GM21619 (cell line): Measurements from ENCODE around the gene SERPINE1.
"Not testable (repeated sequence)": the region's sequence is repeated elsewhere in the genome, so short reads cannot be mapped to it uniquely, and the experiment has no call there.

Experiments
- ATAC-seq: cut with Tn5 transposase; IDR thresholded peaks from one replicate; pipeline ENCODE4 v1.9.1; 2021; ENCODE audit not compliant: unreplicated experiment

The SERPINE1 gene

DNA sequence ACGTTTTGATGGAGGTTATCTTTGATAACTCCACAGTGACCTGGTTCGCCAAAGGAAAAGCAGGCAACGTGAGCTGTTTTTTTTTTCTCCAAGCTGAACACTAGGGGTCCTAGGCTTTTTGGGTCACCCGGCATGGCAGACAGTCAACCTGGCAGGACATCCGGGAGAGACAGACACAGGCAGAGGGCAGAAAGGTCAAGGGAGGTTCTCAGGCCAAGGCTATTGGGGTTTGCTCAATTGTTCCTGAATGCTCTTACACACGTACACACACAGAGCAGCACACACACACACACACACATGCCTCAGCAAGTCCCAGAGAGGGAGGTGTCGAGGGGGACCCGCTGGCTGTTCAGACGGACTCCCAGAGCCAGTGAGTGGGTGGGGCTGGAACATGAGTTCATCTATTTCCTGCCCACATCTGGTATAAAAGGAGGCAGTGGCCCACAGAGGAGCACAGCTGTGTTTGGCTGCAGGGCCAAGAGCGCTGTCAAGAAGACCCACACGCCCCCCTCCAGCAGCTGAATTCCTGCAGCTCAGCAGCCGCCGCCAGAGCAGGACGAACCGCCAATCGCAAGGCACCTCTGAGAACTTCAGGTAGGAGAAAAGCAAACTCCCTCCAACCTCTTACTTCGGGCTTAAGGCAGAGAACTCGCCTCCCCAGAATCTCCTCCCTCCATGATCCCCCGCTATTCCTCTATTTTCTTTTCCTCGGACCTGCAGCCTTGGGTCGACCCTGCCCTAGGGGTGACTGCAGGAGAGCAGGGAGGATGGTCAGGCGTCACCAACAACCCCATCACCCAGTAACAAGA, at the start of gene SERPINE1:
Gene SERPINE1, plus strand, starts transcription at position 454 of the 809 bp plus-strand sequence. CDS start 1,290 bp downstream, outside the sequence.
- peak; percentile 45 for ATAC-seq

DNA sequence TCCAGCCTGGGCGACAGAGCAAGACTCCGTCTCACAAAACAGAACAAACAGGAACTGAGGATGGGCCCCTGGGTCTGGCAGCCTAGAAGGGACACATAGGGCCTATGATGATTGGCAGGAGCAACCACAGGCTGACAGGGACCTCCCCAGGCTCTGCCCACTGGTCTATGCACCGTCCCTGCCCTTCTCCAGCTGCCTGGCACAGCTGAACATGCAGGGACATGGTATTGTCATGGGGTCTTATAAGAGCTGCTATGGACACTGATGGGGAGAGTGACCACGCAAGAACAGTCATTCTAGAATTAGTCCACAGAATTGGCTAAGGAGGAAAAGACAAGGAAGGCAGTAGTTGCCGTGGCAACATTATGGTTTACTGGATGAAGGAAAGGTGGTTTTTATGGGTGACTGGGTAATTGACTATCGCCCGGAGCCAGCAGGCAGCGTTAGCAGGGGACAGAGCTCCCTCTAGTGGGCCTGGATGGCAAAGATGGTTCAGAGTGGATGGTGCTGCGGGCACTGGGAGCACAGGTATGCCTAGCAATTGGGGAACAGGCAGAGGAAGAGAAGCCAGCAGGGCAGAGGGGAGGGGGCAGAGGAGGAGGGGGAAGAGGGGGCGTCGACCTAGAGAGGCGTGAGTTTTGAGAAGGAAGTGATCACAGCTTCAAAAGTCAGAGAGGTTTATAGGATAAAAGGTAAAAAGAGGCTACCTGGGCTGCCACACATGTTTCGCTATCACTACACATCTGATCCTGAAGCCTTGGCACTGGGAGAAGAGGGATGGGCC, 49.4 kb upstream of the SERPINE1 start:
- ATAC-seq, result peak; percentile 90

DNA sequence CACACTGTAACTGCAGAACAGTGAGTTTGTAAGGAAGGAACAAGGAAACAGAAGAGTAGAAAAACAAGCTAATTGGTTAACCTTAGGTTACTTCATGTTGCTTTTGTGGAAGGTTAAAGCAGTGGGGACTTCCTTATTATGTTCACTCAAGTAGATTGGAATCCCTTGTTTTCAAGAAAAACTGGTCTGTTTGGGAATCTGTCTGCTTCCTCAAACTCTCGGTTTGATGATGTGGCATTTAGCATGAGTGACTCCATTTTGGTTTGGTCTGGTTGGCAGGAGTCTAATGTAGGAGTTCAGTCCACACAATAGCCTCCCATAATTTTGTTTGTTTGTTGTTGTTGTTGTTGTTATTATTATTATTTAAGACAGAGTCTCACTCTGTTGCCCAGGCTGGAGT, 45.5 kb upstream of the SERPINE1 start:
- no peak for ATAC-seq

DNA sequence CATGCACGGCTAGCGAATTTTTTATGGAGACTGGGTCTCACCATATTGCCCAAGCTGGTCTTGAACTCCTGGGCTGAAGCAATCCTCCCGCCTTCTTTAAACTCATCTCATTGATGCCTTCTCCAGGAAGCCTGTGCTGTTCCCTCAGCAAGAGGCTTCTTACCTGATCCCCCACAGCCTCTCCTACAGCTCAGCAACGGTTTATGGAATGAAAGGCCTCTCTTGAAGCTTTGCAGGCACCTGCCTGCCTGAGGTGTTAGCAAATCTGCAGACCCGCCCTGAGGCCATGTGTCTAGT, 42.1 kb upstream of the SERPINE1 start:
- no peak for ATAC-seq

DNA sequence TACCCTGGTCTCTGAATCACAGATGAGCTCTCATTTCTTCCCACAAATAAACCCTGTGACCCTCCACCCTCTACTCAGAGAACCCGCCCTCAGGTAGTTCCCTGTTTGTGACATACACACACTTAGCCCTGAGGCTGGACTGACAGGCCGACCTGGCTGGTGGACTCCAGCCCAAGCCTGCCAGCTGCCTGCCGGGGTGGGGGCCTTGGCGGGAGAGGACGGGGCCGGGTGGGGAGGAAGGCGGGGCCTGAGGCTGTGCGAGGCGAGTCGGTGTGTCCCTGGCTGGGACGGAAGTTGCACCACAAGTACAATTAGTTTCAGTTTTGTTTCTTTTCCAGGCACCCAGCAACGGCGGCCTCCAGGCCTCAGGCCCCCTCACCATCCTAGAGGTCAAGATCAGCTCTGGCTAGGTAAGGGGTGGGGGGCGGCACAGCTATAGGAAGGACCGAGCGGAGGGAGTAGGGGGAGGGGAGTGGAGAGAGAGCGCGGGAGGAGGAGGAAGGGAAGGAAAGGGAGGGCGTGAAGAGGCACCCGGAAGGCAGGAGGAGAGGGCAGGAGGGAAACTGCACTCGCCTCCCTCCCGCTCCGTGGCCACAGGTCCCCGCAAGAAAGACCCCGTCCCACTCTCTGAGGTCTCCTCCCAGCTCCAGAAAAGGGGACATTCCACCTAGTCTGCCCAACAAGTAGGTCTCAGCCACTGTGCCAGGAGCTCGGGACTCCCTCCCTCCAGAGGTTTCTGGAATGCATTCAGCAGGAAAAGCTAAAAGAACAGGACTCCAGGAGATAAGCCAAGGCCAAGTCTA, 41.5 kb upstream of the SERPINE1 start, which contains the start of gene TRIM56:
Gene TRIM56, plus strand, starts transcription at position 320 of the 803 bp plus-strand sequence. CDS start 1,832 bp downstream, outside the sequence.
- ATAC-seq, result peak; percentile 83

DNA sequence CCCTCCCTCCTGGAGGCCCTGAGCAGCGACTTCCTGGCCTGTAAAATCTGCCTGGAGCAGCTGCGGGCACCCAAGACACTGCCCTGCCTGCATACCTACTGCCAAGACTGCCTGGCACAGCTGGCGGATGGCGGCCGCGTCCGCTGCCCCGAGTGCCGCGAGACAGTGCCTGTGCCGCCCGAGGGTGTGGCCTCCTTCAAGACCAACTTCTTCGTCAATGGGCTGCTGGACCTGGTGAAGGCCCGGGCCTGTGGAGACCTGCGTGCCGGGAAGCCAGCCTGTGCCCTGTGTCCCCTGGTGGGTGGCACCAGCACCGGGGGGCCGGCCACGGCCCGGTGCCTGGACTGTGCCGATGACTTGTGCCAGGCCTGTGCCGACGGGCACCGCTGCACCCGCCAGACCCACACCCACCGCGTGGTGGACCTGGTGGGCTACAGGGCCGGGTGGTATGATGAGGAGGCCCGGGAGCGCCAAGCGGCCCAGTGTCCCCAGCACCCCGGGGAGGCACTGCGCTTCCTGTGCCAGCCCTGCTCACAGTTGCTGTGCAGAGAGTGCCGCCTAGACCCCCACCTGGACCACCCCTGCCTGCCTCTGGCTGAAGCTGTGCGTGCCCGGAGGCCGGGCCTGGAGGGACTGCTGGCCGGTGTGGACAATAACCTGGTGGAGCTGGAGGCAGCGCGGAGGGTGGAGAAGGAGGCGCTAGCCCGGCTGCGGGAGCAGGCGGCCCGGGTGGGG, 39.4 kb upstream of the SERPINE1 start:
- no peak for ATAC-seq

DNA sequence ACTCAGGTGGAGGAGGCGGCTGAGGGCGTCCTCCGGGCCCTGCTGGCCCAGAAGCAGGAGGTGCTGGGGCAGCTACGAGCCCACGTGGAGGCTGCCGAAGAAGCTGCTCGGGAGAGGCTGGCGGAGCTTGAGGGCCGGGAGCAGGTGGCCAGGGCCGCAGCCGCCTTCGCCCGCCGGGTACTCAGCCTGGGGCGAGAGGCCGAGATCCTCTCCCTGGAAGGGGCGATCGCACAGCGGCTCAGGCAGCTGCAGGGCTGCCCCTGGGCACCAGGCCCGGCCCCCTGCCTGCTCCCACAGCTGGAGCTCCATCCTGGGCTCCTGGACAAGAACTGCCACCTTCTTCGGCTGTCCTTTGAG, 38.9 kb upstream of the SERPINE1 start:
- ATAC-seq, result no peak

DNA sequence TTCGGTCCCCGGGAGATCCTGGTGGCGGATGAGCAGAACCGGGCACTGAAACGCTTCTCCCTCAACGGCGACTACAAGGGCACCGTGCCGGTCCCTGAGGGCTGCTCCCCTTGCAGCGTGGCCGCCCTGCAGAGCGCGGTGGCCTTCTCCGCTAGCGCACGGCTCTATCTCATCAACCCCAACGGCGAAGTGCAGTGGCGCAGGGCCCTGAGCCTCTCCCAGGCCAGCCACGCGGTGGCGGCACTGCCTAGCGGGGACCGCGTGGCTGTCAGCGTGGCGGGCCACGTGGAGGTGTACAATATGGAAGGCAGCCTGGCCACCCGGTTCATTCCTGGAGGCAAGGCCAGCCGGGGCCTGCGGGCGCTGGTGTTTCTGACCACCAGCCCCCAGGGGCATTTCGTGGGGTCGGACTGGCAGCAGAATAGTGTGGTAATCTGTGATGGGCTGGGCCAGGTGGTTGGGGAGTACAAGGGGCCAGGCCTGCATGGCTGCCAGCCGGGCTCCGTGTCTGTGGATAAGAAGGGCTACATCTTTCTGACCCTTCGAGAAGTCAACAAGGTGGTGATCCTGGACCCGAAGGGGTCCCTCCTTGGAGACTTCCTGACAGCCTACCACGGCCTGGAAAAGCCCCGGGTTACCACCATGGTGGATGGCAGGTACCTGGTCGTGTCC, 37.9 kb upstream of the SERPINE1 start:
- ATAC-seq, result no peak

DNA sequence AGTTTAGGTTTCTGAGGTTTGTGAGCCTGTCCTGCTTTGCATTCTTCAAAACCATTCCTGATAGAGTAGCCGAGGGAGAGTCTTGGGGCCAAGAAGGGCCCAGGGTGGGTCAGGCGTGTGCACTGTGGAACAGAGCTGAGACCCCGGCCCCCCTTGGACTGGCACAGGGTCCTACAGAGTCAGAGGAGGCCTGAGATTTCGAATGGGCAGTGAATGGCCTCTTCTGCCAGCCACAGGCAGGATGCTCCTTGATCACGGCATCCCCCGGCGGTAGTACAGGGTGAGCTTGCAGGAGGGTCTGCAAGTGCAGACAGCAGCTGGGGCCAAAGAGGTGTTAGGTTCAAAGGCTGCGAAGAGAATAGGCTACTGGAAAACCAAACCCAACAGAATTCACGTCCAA, 37.0 kb upstream of the SERPINE1 start:
- ATAC-seq, result no peak

DNA sequence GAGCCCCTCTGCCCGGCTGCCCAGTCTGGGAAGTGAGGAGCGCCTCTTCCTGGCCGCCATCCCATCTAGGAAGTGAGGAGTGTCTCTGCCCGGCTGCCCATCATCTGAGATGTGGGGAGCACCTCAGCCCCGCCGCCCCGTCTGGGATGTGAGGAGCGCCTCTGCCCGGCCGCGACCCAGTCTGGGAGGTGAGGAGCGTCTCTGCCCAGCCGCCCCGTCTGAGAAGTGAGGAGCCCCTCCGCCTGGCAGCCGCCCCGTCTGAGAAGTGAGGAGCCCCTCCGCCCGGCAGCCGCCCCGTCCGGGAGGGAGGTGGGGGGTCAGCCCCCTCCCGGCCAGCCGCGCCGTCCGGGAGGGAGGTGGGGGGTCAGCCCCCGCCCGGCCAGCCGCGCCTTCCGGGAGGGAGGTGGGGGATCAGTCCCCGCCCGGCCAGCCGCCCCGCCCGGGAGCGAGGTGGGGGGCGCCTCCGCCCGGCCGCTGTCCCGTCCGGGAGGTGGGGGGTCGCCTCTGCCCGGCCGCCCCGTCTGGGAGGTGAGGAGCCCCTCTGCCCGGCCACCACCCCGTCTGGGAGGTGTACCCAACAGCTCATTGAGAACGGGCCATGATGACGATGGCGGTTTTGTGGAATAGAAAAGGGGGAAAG, 34.5 kb upstream of the SERPINE1 start:
- ATAC-seq, result not testable (repeated sequence)

DNA sequence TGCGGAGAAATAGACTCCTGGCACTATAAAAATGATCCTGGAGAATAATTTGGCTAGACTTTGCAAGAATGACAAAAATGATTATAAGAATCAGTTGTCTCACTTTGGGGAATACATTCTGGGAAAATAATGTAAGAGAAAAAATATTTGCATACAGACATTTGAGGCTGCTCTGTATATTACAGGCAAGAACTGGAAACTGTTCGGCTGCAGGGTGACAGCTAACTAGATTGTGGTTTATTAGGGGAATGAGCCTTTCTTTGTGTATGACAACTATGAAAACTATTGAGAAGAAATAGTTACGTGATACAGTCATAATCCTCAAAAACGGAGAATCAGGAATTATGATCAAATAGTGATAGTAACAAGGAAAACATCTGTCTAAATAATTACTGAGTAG, 33.0 kb upstream of the SERPINE1 start:
- ATAC-seq, result no peak

DNA sequence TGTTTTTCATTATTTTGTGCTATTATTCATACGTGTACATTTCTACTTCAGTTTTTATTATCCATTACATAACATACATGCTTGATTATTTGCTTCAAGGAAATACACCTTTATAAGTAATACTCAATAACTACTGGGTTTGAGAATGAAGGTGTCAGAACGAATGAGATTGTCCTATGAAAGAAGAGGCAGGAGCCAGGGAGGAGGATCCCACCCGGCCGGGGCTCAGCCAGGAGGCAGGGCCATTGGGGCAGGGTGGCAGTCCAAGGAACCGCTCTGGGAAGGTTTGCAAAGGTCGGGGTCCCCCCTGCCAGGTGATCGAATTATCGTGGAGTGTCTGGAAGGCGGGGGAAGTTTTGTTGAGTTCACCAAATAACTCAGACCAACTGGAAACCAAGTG, 32.5 kb upstream of the SERPINE1 start:
- no peak for ATAC-seq

DNA sequence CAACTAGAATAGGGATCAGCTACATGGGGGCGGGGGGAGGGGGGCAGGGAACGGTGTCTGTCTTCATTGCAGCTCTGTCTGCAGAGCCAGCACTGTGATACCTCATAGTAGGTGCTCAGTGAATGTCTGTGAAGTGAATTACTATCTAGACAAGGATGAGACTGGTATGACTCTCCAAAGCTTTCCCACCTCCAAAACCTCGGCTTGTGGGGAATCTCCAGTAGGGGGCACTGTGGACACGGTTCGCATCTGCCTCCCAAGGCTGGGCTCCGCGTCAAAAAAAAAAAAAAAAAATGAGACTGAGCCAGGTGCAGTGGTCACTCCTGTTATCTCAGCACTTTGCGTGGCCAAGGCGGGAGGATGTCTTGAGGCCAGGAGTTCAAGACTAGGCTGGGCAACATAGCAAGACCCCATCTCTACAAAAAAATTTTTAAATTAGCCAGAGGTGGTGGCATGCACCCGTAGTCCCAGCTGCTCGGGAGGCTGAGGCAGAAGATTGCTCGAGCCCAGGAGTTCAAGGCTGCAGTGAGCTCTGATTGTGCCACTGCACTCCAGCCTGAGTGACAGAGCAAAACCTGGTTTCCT, 32.0 kb upstream of the SERPINE1 start:
- no peak for ATAC-seq

DNA sequence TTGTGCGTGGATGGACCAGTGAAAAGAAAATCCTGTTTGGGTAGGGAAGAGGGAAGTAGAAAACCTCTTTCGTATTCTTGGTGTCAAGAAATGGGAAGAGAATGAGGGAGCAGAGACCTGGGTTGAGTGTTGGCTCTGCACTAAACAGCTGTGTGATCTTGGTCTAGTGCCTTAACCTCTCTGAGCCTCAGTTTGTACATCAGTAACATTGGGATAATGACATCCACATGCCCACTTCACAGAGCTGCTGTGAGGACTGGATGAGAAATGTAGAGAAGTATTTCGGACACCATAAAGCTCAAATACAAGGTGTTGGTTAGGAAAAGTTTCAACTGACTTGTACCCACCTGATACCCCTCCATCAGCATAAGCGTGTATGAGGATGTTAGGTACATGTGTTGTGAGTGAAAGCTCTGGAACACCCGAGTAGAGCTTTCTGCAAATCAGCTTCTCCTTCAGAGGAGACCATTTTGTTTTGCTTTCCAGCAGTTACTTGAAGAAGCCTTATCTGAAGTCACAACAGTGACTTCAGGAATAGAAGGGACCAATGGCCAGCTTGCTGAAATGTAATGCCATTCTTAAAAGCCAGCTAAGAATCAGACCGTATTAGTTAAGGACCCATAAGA, 30.5 kb upstream of the SERPINE1 start:
- no peak for ATAC-seq

DNA sequence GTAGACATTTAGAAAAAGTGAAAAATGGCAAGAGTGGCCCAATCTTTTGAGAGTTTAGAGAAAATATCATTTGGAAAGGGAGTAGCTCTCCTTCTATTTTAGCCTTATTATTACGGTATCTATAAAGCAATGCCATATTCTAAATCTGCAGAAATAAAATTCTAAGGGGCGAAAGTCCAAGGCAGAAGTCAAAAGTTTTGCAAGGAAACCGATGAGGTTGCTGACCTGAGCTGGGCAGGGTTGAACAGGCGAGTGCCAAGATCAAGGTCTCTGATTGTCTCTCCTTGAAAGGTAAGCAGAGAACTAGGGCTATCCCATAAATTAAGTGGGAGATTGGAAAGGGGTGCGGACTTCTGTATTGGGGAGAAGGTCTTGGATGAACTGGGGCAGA, 30.0 kb upstream of the SERPINE1 start:
- ATAC-seq, result no peak

DNA sequence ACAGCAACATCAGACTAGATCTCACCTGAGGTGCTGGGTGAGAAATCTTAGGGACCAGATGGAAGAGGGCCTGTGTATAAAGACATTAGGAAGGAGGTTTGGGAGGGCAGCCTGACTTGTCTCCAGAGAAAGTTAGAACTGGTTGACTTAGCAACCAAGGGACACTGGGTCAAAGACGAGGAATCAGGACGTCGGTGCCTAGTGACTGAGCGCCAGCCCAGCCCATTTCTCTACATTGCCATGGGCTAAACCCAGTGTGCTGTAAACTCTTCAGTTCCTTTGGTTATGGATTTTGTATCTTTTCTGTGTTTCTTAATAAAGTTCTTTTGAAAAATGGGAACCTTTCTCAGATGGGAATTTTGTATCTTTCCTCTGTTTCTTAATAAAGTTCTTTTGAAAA, 29.3 kb upstream of the SERPINE1 start:
- no peak for ATAC-seq

DNA sequence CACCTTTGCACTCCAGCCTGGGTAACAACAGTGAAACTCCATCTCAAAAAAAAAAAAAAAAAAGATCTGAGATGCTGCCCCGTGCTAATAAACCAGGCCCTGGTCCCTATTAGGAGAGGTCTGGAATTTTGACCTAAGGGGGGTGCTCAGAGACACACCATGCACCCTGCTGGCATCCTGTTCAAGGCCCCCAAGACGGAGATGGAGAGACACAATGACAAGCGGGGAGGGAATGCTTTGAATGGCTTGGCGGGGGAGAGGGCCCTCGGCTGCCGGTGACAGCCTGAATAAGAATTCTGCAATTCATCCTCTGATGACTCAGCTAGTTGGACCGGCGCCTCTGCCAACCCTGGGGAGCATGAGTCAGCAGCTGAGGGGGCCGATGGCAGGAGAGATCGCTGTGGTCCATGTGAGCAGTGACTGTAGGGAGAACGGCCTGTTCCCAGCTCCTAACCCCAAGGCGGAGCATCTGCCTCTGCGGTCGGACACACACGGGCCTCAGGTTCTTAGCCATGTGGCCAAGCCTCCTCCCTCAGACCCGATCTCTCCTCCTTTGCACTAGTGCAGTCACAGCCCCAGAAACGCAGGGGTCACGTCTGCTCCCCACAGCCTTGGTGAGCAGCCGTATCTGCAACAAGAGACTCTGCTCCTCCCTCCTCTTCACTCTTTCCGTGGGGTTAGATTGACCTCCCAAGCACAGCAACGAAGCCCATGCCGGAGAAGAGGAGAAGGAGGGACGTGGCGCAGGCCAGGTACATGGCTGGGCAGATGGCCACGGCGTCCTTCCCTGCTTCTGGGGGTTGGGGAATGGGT, 26.7 kb upstream of the SERPINE1 start:
- ATAC-seq, result no peak
